Adrenal gland (tissue), 12 donors: ENCODE measurements around the gene WSCD2. TPM values are rescaled to one million over a fixed set of nuclear protein-coding genes. Genes with fewer than 3 reads are reported as not detected.

Experiments used
- DNase-seq, 7 donors: peaks; one replicate each; pipeline ENCODE4 v3.0.0-alpha.2; 2019 to 2020
- H3K27ac ChIP-seq, 5 donors: fragments of 200-600 bp; sonication (generic) in 4 of 5; 1 replicate in 3 of 5; 2 replicates in 2 of 5; pipeline versions ENCODE4 v1.5.1 to v1.8.0; 2016 to 2020; ENCODE audit warnings: mild to moderate bottlenecking in 1 of 5
- H3K27me3 ChIP-seq: fragments of 200-600 bp; 2 replicates; pipeline ENCODE4 v1.8.0; 2021
- H3K36me3 ChIP-seq, 2 donors: fragments of 200-600 bp; replicated peaks in 1 of 2; 1 replicate in 1 of 2; 2 replicates in 1 of 2; pipeline versions ENCODE4 v1.5.1 to v1.8.0; 2018 to 2022
- H3K4me1 ChIP-seq, 2 donors: fragments of 200-600 bp; replicated peaks in 1 of 2; 1 replicate in 1 of 2; 2 replicates in 1 of 2; pipeline versions ENCODE4 v1.5.1 to v1.8.0; 2018 to 2021
- H3K4me3 ChIP-seq, 4 donors: fragments of 200-600 bp; sonication (generic) in 3 of 4; one replicate each; pipeline ENCODE4 v1.5.1; 2016 to 2018
- H3K9me3 ChIP-seq, 3 donors: fragments of 200-600 bp; sonication (generic) in 1 of 3; replicated peaks in 1 of 3; 1 replicate in 2 of 3; 2 replicates in 1 of 3; pipeline versions ENCODE4 v1.5.1 to v1.8.0; 2016 to 2021
- POLR2A ChIP-seq, 2 donors: fragments of 450-650 bp; IDR thresholded peaks; one replicate each; pipeline ENCODE4 v1.6.1; 2017; ENCODE audit warnings: antibody characterized with exemption in 2 of 2, mild to moderate bottlenecking in 2 of 2, moderate library complexity in 1 of 2
- WGBS, 4 donors: extraction: QIAGEN DNeasy Blood & Tissue Kit in 2 of 4; methylation state at CpG; one replicate each; pipeline versions ENCODE4 v1.1.5 to v1.1.7; 2013 to 2017; 5-methylcytosine and 5-hydroxymethylcytosine counted together
- intact Hi-C, 2 donors: fragments of 100-400 bp; cut with DNase I; formaldehyde crosslinking; loops; one replicate each; pipeline versions ENCODE4 v1.14.1 to v1.15.0; 2022 to 2023
- polyA plus RNA-seq, 3 donors: library from polyadenylated mRNA; stranded (reverse); fragments of 200-250 nt in 2 of 3; fragments of 350-450 nt in 1 of 3; fragmentation: Illumina TruSeq in 1 of 3; extraction: RNeasy Lipid Tissue Mini Kit (QIAGEN cat#74804) in 1 of 3; gene quantifications; one replicate each; pipeline ENCODE4 v1.2.3, GENCODE V29; 2013 to 2014
- total RNA-seq, 9 donors: library from RNA; depleted of rRNA in 4 of 9; stranded (reverse); fragments of >200 nt in 4 of 9; fragments of 120-200 nt in 1 of 9; fragmentation: NEBNext Ultra II Directional in 1 of 9; extraction: Animal tissue kit (Norgen Biotek cat#: 25700) in 1 of 9; gene quantifications; one replicate each; pipeline versions ENCODE4 v1.1.0 to v1.2.4, GENCODE V29; 2013 to 2023
- TF ChIP-seq, protein P1 (sequence below), 6 experiments: fragments of 450-650 bp in 4 of 6; fragments of 200-600 bp in 2 of 6; sonication (generic) in 1 of 6; IDR thresholded peaks; 1 replicate in 5 of 6; 2 replicates in 1 of 6; pipeline versions ENCODE4 v1.5.1 to v1.8.0; 2016 to 2021; ENCODE audit warnings: antibody characterized with exemption in 6 of 6, mild to moderate bottlenecking in 2 of 6, moderate library complexity in 1 of 6
- donor health status: healthy with polysubstance abuse.
- donor health status: Bipolar disorder and iron deficiency.
- donor health status: DM: yes; HTN: yes; CAD: no.
- donor health status: DM: no; HTN: no; CAD: no.
- donor health status: DM: no; HTN: no; CAD: no.
- donor health status: DM: yes; HTN: yes; CAD: no.

WSCD2 gene
- total and polyA plus RNA-seq, 12 donors = 0.18 to 2.9 (median 0.69) TPM

DNA sequence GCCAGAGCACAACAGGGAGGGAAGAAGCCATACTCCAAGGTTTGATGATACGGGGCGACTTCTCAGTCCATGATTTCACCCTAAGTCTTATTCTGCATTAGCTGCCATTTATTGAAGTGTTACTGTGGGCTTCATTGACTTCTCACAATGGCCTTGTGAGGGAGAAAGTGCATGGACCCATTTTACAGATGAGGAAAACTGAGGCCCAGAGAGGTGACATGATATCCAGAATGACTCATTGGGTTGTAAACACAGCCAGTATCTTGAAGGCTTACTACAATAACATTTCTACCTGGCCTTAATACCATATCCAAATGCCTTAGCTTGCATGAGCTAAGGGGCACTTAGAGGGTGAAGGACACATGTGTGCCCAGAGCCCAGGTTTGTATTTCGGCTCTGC, 109.4 kb downstream of the WSCD2 start:
- no peak for TF ChIP-seq POLR2A (IDR thresholded peaks at IDR 0.05)
- TF ChIP-seq, protein P1, sequence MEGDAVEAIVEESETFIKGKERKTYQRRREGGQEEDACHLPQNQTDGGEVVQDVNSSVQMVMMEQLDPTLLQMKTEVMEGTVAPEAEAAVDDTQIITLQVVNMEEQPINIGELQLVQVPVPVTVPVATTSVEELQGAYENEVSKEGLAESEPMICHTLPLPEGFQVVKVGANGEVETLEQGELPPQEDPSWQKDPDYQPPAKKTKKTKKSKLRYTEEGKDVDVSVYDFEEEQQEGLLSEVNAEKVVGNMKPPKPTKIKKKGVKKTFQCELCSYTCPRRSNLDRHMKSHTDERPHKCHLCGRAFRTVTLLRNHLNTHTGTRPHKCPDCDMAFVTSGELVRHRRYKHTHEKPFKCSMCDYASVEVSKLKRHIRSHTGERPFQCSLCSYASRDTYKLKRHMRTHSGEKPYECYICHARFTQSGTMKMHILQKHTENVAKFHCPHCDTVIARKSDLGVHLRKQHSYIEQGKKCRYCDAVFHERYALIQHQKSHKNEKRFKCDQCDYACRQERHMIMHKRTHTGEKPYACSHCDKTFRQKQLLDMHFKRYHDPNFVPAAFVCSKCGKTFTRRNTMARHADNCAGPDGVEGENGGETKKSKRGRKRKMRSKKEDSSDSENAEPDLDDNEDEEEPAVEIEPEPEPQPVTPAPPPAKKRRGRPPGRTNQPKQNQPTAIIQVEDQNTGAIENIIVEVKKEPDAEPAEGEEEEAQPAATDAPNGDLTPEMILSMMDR (IDR thresholded peaks at IDR 0.05) = no peak
- WGBS, 4 donors = 73 to 94% (median 90%) methylated on average over 3 of the region's 3 CpGs

DNA sequence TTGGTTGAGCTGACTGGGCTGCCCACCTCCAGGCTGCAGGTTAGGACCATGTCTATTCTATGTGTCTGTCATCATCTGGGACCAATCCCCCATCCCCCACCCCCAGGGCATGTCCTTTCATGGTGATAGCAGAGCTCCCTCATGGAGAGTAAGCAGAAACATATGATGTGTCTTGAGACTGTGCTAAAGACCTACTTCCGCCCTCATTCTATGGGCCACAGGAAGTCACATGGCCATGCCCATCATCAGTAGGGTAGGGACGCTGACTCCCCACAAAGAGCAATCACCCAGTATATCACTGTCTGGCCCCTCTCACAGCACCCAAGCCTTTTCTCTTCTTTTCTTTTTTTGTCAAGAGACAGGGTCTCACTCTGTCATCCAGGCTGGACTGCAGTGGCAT, 110.3 kb downstream of the WSCD2 start:
- no peak for DNase-seq
- no peaks in the 10 kb centered on the region for H3K4me1 ChIP-seq
- intact Hi-C loops = loop anchor here in 1 of 2 donors (10.0 kb wide), 1 partner anchor 215 kb away; no protein-coding TSS in a partner anchor
- H3K36me3 ChIP-seq = no peaks in the 10 kb centered on the region
- H3K27ac ChIP-seq = no peak overlapping the region
- H3K4me3 ChIP-seq = no peak overlapping the region
- no peaks in the 10 kb centered on the region for H3K27me3 ChIP-seq
- 67 to 83% (median 71%) methylated on average over 2 of the region's 2 CpGs for WGBS, 4 donors
- no peaks in the 10 kb centered on the region for H3K9me3 ChIP-seq
- TF ChIP-seq POLR2A (IDR thresholded peaks at IDR 0.05) = no peak
- TF ChIP-seq, protein P1 (IDR thresholded peaks at IDR 0.05) = no peak

More for the DNA sequence above, 109.4 kb downstream of the WSCD2 start:
- Histone ChIP-seq H3K4me1 (no peaks in the 10 kb centered on the region), H3K9me3 (no peaks in the 10 kb centered on the region), H3K36me3 (no peaks in the 10 kb centered on the region), H3K27ac (no peak overlapping the region), H3K4me3 (no peak overlapping the region), H3K27me3 (no peaks in the 10 kb centered on the region)
- intact Hi-C loops = loop anchor here in 1 of 2 donors (10.0 kb wide), 1 partner anchor 216 kb away; no protein-coding TSS in a partner anchor
- no peak for DNase-seq

DNA sequence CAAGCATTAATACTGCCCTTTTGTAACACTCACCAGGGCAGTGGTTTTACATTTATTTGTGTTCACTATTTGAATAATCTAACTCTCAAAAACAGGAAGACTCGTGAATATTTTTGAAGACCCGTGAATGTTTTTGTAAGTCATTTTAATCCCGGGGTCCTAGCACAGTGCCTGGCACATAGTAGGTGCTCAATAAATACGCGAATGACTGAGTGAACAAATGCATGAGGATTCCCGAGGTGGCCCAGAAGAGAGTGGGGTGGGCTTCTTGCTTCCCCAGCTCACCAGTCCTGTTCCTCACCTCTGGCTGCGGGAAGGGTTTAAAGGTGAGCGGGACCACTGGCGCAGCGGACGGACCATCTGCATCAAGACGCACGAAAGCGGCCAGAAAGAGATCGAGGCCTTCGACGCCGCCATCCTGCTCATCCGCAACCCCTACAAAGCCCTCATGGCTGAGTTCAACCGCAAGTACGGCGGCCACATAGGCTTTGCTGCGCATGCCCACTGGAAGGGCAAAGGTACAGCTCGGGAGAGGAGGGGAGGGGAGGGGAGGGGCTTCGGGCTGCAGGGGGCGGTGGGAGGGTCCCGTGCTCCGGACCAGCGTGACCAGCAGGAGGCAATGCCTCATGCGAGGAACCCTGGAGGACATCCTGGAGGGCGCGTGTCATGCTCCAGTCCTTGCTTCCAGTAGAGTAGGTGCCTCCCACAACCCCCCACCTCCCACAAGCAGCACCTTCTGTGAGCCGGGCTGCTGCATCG, 111.1 kb downstream of the WSCD2 start:
- 58 to 81% (median 68%) methylated on average over 13 to 34 of the region's 34 CpGs for WGBS, 4 donors
- no peak for TF ChIP-seq POLR2A (IDR thresholded peaks at IDR 0.05)
- TF ChIP-seq, protein P1 (IDR thresholded peaks at IDR 0.05) = no peak
- no peak for DNase-seq
- no peak overlapping the region for H3K4me3 ChIP-seq
- no peaks in the 10 kb centered on the region for H3K27me3 ChIP-seq
- no peaks in the 10 kb centered on the region for H3K36me3 ChIP-seq
- intact Hi-C loops = no loop called here
- H3K9me3 ChIP-seq = no peaks in the 10 kb centered on the region
- no peaks in the 10 kb centered on the region for H3K4me1 ChIP-seq
- H3K27ac ChIP-seq = no peak overlapping the region

DNA sequence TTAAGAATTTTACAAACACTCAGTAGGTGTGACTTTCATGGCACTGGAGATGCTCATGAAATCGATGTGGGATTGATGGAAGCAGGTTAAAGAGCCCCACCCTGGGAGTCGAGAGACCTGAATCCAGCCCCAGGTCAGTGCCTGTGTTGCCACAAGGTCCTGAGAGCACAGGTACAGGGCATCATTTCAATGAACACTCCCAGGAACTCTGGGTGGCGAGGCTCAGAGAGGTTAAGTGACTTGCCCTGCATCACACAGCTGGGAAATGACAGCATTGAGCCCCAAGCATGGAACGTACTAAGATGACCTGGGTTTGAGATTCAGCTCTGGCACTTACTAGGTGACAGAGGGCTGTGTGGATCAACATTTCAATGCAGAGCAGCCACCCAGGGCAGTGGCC, 111.8 kb downstream of the WSCD2 start:
- TF ChIP-seq, protein P1 (IDR thresholded peaks at IDR 0.05) = no peak
- TF ChIP-seq POLR2A (IDR thresholded peaks at IDR 0.05) = no peak
- Histone ChIP-seq H3K27me3 (no peaks in the 10 kb centered on the region), H3K27ac (no peak overlapping the region), H3K36me3 (no peaks in the 10 kb centered on the region), H3K9me3 (no peaks in the 10 kb centered on the region), H3K4me3 (no peak overlapping the region), H3K4me1 (no peaks in the 10 kb centered on the region)
- WGBS, 4 donors = 76 to 95% (median 86%) methylated on average over 4 of the region's 4 CpGs
- no peak for DNase-seq
- intact Hi-C loops = no loop called here
